HG02884 (cell line): Measurements from ENCODE around the gene CDC123.
"Not testable (repeated sequence)": the region's sequence is repeated elsewhere in the genome, so short reads cannot be mapped to it uniquely, and the experiment has no call there.

Experiments
- ATAC-seq: cut with Tn5 transposase; IDR thresholded peaks from one replicate; pipeline ENCODE4 v1.9.1; 2021; ENCODE audit warnings: mild to moderate bottlenecking, moderate library complexity; ENCODE audit not compliant: unreplicated experiment

Gene CDC123

DNA sequence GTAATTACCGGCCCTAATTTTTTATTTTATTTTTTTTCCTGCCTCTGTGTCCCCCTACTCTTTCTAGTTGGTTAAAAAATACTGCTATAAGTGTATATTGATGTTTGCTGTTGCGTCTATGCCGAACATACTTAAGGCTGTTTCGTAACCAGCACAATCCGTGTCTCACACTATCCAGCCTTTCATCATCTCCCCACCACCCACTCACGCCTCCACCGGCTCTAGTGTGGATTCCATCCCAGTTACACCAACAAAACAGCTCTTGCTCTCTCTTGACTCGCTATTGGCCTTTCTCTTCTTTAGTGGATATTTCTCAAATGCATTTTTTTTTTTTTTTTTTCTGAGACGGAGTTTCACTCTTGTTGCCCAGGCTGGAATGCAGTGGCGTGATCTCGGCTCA is 83.3 kb downstream of the CDC123 start:
- no peak for ATAC-seq

DNA sequence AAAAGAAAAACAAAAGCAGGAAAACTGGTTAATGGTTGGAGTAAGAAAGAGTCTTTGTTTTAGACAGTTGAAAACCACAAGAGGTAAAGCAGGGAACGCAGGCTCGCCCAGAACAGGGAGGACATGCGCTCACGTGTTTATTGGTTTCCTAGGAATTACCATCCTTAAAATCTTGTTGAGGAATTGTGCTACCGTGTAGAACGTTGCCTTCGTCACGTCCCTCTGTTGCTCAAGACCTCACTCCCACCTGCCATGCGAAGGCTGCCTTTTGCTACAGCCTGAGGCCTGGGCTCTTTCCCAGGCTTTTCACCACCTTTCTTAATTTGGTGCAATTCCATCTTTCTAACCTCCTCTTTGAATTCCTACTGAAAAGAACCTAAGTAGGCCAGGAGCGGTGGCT is 91.8 kb downstream of the CDC123 start:
- no peak for ATAC-seq

DNA sequence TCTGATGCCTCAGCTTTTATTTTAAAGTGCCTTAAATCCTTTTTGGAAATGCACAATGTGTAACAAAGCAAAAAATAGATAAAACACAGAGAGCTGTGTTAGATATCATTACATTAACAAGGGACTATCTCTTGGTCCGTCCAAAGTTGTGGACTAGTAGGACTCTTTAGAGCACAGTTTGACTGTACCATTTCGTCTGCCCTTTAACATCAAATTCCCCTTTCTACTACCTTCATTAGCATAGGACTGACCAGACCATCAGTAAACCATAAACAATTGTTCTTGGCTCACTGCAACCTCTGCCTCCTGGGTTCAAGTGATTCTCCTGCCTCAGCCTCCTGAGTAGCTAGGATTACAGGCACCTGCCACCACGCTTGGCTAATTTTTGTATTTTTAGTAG is 101.8 kb downstream of the CDC123 start:
- not testable (repeated sequence) for ATAC-seq

DNA sequence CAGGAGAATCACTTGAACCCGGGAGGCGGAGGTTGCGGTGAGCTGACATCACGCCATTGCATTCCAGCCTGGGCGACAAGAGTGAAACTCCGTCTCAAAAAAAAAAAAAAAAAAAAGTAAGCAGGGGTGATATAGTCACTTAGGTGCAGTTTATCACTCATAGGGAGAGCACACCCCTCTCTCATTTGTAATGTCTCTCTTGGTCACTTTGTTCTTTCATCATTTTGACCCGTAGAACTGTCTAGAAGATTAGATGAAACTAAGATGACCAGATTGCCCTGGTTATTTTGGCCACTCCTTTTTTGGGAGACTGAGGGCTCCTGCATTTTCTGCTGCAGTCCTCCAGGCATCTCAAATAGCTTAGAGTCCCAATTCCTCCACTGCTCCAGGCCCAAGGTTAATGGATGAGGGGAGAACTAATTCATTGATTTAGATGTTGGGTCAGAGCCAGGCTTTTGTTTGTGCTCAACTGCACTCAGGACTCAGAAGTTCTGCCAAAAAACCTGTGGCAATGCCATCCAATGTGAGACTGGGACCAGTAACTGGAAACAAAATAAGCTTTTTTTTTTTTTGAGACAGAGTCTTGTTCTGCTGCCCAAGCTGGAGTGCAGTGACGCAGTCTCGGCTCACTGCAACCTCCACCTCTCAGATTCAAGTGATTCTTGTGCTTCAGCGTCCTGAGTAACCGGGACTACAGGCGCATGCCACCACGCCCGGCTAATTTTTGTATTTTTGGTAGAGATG is 103.4 kb downstream of the CDC123 start:
- no peak for ATAC-seq
